HEK293 (cell line): ENCODE results near the gene INF2.

ENCODE experiments used
- CTCF ChIA-PET: fragments of 350-600 bp; formaldehyde crosslinking; extraction: SDS; loops from one replicate; lab custom pipeline; 2021; ENCODE audit warnings: antibody characterized with exemption; lab: Yijun Ruan, JAX
- POLR2A ChIA-PET: fragments of 300-600 bp; formaldehyde crosslinking; extraction: SDS; loops from one replicate; lab custom pipeline; 2020; ENCODE audit warnings: antibody characterized with exemption, inconsistent platforms; lab: Yijun Ruan, JAX
- H3K27ac ChIP-seq: fragments of 200-500 bp; sonication (Bioruptor generic); 2 replicates; pipeline ENCODE4 v1.5.1; 2014; ENCODE audit warnings: low read depth, low read length, control low read depth, inconsistent platforms; ENCODE audit errors: extremely low read depth
- H3K36me3 ChIP-seq, 2 experiments: fragments of 200-500 bp in 1 of 2; sonication (Bioruptor generic) in 1 of 2; 1 replicate in 1 of 2; 2 replicates in 1 of 2; pipeline ENCODE4 v1.5.1; 2014 to 2017; ENCODE audit warnings: inconsistent platforms in 2 of 2, low read length in 2 of 2; ENCODE audit not compliant: control insufficient read depth in 2 of 2, insufficient read depth in 1 of 2
- H3K4me1 ChIP-seq: fragments of 200-500 bp; sonication (Bioruptor generic); 2 replicates; pipeline ENCODE4 v1.5.1; 2014; ENCODE audit warnings: mild to moderate bottlenecking, low read length, inconsistent platforms; ENCODE audit not compliant: control insufficient read depth, insufficient read depth
- H3K4me3 ChIP-seq: 2 replicates; pipeline ENCODE4 v1.5.1; 2011; ENCODE audit warnings: low read depth, mild to moderate bottlenecking, control low read depth, low read length, moderate library complexity
- H3K9me3 ChIP-seq: fragments of 200-500 bp; sonication (Bioruptor generic); 2 replicates; pipeline ENCODE4 v1.5.1; 2014; ENCODE audit warnings: low read depth, low read length, inconsistent platforms; ENCODE audit not compliant: control insufficient read depth, insufficient read depth
- EGR2 ChIP-seq: fragments of 450-650 bp; formaldehyde crosslinking; IDR thresholded peaks from 2 replicates; pipeline ENCODE4 v1.5.1; 2016; ENCODE audit warnings: low read depth, missing biosample characterization, missing genetic modification characterization
- GLIS1 ChIP-seq: fragments of 450-650 bp; formaldehyde crosslinking; IDR thresholded peaks from 2 replicates; pipeline ENCODE4 v1.5.1; 2016; ENCODE audit warnings: missing biosample characterization, missing genetic modification characterization
- GLIS2 ChIP-seq: fragments of 450-650 bp; formaldehyde crosslinking; IDR thresholded peaks from 2 replicates; pipeline ENCODE4 v1.5.1; 2016; ENCODE audit warnings: missing biosample characterization, missing genetic modification characterization
- PRDM1 ChIP-seq: fragments of 450-650 bp; formaldehyde crosslinking; IDR thresholded peaks from 2 replicates; pipeline ENCODE4; 2016; ENCODE audit warnings: missing biosample characterization, missing genetic modification characterization
- SP2 ChIP-seq: fragments of 450-650 bp; formaldehyde crosslinking; IDR thresholded peaks from 2 replicates; pipeline ENCODE4 v1.5.1; 2016; ENCODE audit warnings: missing biosample characterization, missing genetic modification characterization
- SP7 ChIP-seq: fragments of 450-650 bp; formaldehyde crosslinking; IDR thresholded peaks from 2 replicates; pipeline ENCODE4 v1.5.1; 2016; ENCODE audit warnings: missing biosample characterization, missing genetic modification characterization
- ZBTB1 ChIP-seq: fragments of 450-650 bp; formaldehyde crosslinking; IDR thresholded peaks from 2 replicates; pipeline ENCODE4 v1.5.1; 2016; ENCODE audit warnings: missing biosample characterization, missing genetic modification characterization
- ZBTB17 ChIP-seq: fragments of 450-650 bp; formaldehyde crosslinking; IDR thresholded peaks from 2 replicates; pipeline ENCODE4 v1.5.1; 2016; ENCODE audit warnings: missing biosample characterization, missing genetic modification characterization
- ZFHX2 ChIP-seq: fragments of 450-650 bp; formaldehyde crosslinking; conservative IDR thresholded peaks from 2 replicates; pipeline ENCODE4 v1.5.1; 2016; ENCODE audit warnings: missing biosample characterization, missing genetic modification characterization
- ZNF114 ChIP-seq: fragments of 450-650 bp; formaldehyde crosslinking; IDR thresholded peaks from 2 replicates; pipeline ENCODE4 v1.5.0; 2017; ENCODE audit warnings: missing biosample characterization, missing genetic modification characterization
- ZNF140 ChIP-seq: fragments of 450-650 bp; formaldehyde crosslinking; IDR thresholded peaks from 2 replicates; pipeline ENCODE4 v1.5.1; 2016; ENCODE audit warnings: missing biosample characterization, missing genetic modification characterization
- ZNF391 ChIP-seq: fragments of 450-650 bp; formaldehyde crosslinking; IDR thresholded peaks from 2 replicates; pipeline ENCODE4 v1.5.1; 2016; ENCODE audit warnings: low read depth, missing biosample characterization, missing genetic modification characterization, borderline replicate concordance
- ZNF433 ChIP-seq: fragments of 450-650 bp; formaldehyde crosslinking; IDR thresholded peaks from 2 replicates; pipeline ENCODE4 v1.5.1; 2016; ENCODE audit warnings: missing biosample characterization, missing genetic modification characterization, low read depth
- ZNF521 ChIP-seq: fragments of 450-650 bp; formaldehyde crosslinking; IDR thresholded peaks from 2 replicates; pipeline ENCODE4 v1.5.1; 2017; ENCODE audit warnings: missing biosample characterization, mild to moderate bottlenecking, missing genetic modification characterization
- ZNF549 ChIP-seq: fragments of 450-650 bp; IDR thresholded peaks from 2 replicates; pipeline ENCODE4 v1.5.1; 2018; ENCODE audit warnings: missing biosample characterization, missing genetic modification characterization, mild to moderate bottlenecking, inconsistent platforms, moderate library complexity
- TF ChIP-seq, protein P1 (sequence below): fragments of 450-650 bp; formaldehyde crosslinking; IDR thresholded peaks from 2 replicates; pipeline ENCODE4 v1.5.1; 2016; ENCODE audit warnings: missing biosample characterization, missing genetic modification characterization
- TF ChIP-seq, protein P2 (sequence below): fragments of 450-650 bp; formaldehyde crosslinking; conservative IDR thresholded peaks from 2 replicates; pipeline ENCODE4 v1.5.1; 2016; ENCODE audit warnings: low read depth, missing biosample characterization, missing genetic modification characterization
- TF ChIP-seq, protein P3 (sequence below): fragments of 450-650 bp; formaldehyde crosslinking; IDR thresholded peaks from 2 replicates; pipeline ENCODE4 v1.5.1; 2016; ENCODE audit warnings: missing biosample characterization, missing genetic modification characterization
- TF ChIP-seq, protein P4 (sequence below): fragments of 450-650 bp; IDR thresholded peaks from 2 replicates; pipeline ENCODE4 v1.5.1; 2018; ENCODE audit warnings: missing biosample characterization, missing genetic modification characterization
- TF ChIP-seq, protein P5 (sequence below): fragments of 450-650 bp; formaldehyde crosslinking; IDR thresholded peaks from 2 replicates; pipeline ENCODE4 v1.5.1; 2017; ENCODE audit warnings: missing biosample characterization, missing genetic modification characterization

The INF2 gene

DNA sequence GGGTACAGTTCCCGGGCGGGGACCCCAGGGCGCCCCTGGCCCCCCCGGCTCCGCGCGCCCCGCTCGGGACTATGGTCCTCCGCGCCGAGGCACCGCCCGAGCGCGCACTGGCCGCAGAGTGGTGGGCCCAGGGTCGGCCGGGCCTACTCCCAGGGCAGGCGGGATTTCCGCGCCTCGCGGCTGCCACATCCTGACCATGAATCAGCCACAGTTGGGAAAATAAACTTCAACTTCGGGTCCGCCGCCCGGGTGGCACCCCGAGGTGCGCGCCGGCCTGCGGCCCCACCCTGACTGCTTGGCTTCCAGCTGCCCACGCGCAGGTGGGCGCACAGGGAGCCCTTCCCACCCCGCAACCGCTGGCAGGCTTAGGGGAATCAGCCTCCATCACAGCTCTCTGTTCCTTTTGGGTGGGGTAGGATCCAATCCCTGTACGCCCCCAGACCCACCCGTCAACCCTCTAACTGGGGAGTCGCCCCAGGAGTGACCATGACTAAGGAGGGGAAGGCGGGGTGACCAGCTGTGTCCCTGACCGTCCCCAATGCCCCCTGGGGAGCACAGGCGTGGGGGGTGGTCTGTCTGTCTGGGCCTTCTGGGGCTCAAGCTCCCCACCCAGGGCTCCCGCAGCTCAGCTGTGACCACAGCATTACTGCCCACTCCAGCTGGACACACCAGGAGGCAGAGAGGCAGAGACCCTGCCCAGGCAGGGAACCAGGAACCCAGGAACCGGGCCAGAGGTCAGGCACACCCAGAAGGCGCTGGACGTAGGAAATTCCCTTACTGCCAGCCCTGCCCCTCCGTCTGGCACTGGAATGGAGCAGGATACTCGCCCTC lies 678 bp downstream of the INF2 start (continued):
- TF ChIP-seq, protein P1, sequence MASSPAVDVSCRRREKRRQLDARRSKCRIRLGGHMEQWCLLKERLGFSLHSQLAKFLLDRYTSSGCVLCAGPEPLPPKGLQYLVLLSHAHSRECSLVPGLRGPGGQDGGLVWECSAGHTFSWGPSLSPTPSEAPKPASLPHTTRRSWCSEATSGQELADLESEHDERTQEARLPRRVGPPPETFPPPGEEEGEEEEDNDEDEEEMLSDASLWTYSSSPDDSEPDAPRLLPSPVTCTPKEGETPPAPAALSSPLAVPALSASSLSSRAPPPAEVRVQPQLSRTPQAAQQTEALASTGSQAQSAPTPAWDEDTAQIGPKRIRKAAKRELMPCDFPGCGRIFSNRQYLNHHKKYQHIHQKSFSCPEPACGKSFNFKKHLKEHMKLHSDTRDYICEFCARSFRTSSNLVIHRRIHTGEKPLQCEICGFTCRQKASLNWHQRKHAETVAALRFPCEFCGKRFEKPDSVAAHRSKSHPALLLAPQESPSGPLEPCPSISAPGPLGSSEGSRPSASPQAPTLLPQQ (tag by site-specific recombination): peak; percentile 95
- TF ChIP-seq ZFHX2 (tag by site-specific recombination): peak; percentile 91
- peak; percentile 78 for TF ChIP-seq GLIS1 (tag by site-specific recombination)
- TF ChIP-seq SP2 (tag by site-specific recombination): peak; percentile 46
- TF ChIP-seq GLIS2 (tag by site-specific recombination): peak; percentile 77

DNA sequence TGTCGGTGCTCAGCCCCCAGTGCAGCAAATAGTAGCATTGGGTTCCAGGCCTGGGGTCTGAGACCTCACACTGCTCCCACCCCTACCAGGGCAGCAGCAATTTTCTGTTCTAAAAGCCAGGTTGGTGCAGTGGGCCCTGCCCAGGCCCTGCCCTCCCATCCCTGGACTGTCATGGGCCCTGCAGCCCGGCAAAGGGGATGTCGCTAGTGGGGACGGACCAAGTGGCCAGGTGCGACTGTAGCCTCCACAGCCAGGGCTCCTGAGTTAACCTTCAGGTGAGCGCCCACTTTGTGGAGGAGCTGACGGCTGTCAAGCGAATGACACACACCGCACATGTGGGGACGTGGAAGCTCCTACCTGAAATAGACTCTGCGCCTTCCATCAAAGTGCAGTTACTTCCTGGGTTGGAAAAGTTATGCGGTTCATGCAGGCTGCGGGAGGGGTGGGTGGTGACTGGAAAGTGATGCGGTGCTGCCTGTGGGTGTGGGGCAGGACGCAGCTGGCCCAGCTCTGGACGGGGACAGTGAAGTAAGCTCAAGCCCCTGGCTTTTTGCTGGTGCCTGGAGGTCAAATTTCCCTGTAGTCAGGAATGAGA lies 1.5 kb downstream of the INF2 start:
- H3K27ac ChIP-seq: no peak overlapping the region
- peak overlapping the region; percentile 85 for H3K4me3 ChIP-seq
- peaks cover 0 to 35% of the 10 kb centered on the region in 2 experiments; a peak in 1 of 3 replicates for H3K36me3 ChIP-seq
- ChIA-PET POLR2A (no interaction called here), CTCF (interaction anchor here (1.1 to 1.4 kb wide), 2 partner anchors 18 to 62 kb away, joined by 3 read pairs; partner anchors contain the start of gene SIVA1)
- no peaks in the 10 kb centered on the region; the same call in 1 of the 2 replicates for H3K4me1 ChIP-seq
- H3K9me3 ChIP-seq: no peaks in the 10 kb centered on the region
- no peak for TF ChIP-seq ZBTB1 (tag by site-specific recombination)
- TF ChIP-seq SP7 (tag by site-specific recombination): no peak
- no peak for TF ChIP-seq ZNF140 (tag by site-specific recombination)
- TF ChIP-seq, protein P2, sequence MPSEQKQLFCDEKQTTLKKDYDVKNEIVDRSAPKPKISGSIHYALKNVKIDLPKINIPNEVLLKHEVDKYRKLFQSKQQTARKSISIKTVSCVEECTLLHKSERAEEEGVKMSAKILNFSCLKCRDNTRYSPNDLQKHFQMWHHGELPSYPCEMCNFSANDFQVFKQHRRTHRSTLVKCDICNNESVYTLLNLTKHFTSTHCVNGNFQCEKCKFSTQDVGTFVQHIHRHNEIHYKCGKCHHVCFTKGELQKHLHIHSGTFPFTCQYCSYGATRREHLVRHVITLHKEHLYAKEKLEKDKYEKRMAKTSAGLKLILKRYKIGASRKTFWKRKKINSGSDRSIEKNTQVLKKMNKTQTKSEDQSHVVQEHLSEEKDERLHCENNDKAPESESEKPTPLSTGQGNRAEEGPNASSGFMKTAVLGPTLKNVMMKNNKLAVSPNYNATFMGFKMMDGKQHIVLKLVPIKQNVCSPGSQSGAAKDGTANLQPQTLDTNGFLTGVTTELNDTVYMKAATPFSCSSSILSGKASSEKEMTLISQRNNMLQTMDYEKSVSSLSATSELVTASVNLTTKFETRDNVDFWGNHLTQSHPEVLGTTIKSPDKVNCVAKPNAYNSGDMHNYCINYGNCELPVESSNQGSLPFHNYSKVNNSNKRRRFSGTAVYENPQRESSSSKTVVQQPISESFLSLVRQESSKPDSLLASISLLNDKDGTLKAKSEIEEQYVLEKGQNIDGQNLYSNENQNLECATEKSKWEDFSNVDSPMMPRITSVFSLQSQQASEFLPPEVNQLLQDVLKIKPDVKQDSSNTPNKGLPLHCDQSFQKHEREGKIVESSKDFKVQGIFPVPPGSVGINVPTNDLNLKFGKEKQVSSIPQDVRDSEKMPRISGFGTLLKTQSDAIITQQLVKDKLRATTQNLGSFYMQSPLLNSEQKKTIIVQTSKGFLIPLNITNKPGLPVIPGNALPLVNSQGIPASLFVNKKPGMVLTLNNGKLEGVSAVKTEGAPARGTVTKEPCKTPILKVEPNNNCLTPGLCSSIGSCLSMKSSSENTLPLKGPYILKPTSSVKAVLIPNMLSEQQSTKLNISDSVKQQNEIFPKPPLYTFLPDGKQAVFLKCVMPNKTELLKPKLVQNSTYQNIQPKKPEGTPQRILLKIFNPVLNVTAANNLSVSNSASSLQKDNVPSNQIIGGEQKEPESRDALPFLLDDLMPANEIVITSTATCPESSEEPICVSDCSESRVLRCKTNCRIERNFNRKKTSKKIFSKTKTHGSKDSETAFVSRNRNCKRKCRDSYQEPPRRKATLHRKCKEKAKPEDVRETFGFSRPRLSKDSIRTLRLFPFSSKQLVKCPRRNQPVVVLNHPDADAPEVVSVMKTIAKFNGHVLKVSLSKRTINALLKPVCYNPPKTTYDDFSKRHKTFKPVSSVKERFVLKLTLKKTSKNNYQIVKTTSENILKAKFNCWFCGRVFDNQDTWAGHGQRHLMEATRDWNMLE: no peak
- TF ChIP-seq ZNF549 (tag by site-specific recombination): no peak
- TF ChIP-seq, protein P3, sequence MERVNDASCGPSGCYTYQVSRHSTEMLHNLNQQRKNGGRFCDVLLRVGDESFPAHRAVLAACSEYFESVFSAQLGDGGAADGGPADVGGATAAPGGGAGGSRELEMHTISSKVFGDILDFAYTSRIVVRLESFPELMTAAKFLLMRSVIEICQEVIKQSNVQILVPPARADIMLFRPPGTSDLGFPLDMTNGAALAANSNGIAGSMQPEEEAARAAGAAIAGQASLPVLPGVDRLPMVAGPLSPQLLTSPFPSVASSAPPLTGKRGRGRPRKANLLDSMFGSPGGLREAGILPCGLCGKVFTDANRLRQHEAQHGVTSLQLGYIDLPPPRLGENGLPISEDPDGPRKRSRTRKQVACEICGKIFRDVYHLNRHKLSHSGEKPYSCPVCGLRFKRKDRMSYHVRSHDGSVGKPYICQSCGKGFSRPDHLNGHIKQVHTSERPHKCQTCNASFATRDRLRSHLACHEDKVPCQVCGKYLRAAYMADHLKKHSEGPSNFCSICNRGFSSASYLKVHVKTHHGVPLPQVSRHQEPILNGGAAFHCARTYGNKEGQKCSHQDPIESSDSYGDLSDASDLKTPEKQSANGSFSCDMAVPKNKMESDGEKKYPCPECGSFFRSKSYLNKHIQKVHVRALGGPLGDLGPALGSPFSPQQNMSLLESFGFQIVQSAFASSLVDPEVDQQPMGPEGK (tag by site-specific recombination): no peak; the same call in 1 of the 2 replicates
- TF ChIP-seq ZNF114: no peak
- no peak for TF ChIP-seq ZBTB17
- 0 out of 2 replicates have a peak, but pooled peaks have one; percentile 30 for TF ChIP-seq EGR2 (tag by site-specific recombination)
- TF ChIP-seq ZNF521 (tag by site-specific recombination): no peak
- TF ChIP-seq ZNF391 (tag by site-specific recombination): no peak
- TF ChIP-seq ZNF433 (tag by site-specific recombination): no peak
- TF ChIP-seq, protein P4, sequence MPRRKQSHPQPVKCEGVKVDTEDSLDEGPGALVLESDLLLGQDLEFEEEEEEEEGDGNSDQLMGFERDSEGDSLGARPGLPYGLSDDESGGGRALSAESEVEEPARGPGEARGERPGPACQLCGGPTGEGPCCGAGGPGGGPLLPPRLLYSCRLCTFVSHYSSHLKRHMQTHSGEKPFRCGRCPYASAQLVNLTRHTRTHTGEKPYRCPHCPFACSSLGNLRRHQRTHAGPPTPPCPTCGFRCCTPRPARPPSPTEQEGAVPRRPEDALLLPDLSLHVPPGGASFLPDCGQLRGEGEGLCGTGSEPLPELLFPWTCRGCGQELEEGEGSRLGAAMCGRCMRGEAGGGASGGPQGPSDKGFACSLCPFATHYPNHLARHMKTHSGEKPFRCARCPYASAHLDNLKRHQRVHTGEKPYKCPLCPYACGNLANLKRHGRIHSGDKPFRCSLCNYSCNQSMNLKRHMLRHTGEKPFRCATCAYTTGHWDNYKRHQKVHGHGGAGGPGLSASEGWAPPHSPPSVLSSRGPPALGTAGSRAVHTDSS (tag by site-specific recombination): no peak
- TF ChIP-seq, protein P5, sequence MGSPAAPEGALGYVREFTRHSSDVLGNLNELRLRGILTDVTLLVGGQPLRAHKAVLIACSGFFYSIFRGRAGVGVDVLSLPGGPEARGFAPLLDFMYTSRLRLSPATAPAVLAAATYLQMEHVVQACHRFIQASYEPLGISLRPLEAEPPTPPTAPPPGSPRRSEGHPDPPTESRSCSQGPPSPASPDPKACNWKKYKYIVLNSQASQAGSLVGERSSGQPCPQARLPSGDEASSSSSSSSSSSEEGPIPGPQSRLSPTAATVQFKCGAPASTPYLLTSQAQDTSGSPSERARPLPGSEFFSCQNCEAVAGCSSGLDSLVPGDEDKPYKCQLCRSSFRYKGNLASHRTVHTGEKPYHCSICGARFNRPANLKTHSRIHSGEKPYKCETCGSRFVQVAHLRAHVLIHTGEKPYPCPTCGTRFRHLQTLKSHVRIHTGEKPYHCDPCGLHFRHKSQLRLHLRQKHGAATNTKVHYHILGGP (tag by site-specific recombination): no peak
- no peak for TF ChIP-seq PRDM1 (tag by site-specific recombination)
